Tongue (tissue), 2 donors: Measurements from ENCODE around the gene SLC9A5. TPM values are rescaled to one million over a fixed set of nuclear protein-coding genes. Genes with fewer than 3 reads are reported as not detected.

Experiments used
- DNase-seq: peaks from one replicate; pipeline ENCODE4 v3.0.0-alpha.2; 2015
- total RNA-seq: library from RNA; depleted of rRNA; stranded (reverse); fragments of >200 nt; gene quantifications from one replicate; pipeline ENCODE4 v1.2.3, GENCODE V29; 2014

The SLC9A5 gene
- total RNA-seq, 1 donor from 2014 or later: 0.10 TPM

DNA sequence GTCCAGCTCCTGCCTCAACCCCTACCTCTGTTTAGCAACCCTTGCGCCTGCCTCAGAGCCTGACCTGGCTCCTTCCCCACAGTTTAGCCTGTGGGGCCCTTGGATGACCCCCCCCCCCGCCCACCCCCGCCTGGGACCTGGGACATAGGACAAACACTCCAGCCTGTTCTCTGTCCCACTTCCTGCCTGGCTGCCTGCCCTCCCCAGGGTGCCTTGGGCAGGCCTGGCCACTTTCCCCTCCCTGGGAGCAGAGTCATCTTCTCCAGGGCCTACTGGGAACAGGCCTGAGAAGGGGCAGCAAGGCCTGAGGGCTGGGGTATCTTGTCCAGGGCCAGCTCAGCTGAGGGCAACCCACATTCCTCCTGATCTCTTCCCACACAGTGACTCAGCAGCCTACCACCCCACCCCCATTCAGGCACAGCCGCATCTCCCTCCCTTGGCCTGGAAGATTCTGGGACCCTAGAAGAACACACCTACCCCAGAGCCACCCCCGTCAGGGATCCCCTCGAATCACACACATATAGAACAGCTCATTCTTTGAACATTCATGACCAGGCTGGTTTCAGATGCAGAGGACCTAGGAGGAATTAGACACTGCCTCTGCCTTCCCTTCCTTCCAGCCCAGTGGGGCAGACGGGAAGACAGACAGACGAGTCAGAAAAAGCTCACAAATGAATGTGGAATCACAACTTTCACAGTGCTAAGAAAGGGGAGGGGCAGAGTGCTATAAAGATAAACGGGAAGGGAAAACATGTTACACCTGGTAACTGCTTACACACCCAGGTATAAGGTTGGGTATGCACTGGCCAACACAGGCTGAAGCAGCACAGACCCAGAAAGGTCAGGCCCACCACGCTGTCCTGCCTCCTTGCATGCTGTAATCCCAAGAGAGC is 7.5 kb upstream of the SLC9A5 start:
- no peak for DNase-seq

- no peak for DNase-seq
Measured at GRCh38 chr16:67242138-67242730, 6.5 kb upstream of the SLC9A5 start.

GRCh38 chr16:67243481-67243880 is 5.3 kb upstream of the SLC9A5 start:
- no peak for DNase-seq

- DNase-seq: peak; percentile 72
Measured at GRCh38 chr16:67244387-67245185, 4.2 kb upstream of the SLC9A5 start.

DNA sequence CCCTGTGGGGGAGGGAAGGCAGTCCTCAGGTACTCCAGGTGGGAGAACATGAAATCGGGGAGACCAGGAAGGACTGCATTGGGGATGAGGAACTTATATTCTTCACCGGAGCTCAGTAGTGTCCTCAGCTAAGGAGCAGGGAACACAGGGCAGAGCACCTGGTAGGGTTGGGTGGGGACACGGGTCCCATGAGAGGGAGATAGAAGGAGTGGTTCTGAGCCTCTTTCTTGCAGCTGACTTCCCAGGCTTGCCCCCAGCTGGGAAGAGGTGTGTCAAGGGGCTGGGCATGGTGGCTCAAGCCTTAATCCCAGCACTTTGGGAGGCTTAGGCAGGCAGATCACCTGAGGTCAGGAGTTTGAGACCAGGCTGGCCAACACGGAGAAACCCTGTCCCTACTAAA is 3.6 kb upstream of the SLC9A5 start:
- DNase-seq: peak; percentile 30

- no peak for DNase-seq
Measured at GRCh38 chr16:67245674-67246080, 3.1 kb upstream of the SLC9A5 start.

DNA sequence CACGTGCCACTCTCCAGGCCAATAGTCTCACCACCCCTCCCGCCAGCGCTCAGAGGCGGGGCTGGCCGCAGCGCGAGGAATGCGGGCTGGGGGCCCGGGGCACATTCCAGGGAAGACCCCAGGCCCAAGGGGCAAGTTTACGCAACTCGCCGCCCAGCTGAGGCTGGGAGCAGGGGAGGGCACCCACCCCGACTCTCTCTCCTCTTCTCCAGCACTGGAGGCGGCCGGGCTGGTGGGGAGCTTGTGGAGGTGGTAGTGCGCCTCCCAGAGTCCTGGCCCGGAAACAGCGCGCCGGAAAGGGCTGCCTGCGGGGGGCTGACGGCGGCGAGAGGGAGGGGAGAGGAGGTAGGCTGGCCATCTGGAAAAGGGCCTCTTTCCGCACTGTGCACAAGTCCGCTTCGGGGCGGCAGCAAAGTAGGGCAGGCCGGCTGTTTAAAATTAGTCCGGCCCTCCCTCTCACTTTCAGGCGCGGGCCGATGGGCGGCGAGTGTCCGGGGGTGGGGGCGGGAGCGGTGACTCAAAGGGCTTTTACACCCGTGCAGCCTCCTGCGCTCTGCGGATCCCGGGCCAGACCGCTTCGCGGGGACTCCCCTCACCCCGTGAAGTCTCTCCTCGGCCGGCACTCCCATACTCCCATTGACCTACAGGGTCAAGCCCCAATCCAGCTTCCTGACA is 2.6 kb upstream of the SLC9A5 start:
- peak; percentile 87 for DNase-seq

GRCh38 chr16:67246756-67247191 is 2.0 kb upstream of the SLC9A5 start:
- peak; percentile 35 for DNase-seq

- peak; percentile 97 for DNase-seq
Measured at GRCh38 chr16:67247192-67248072, 1.3 kb upstream of the SLC9A5 start, which contains the start of gene FHOD1. TSS of gene FHOD1 (minus strand) at chr16:67247481. CDS start at chr16:67247410, 71 bp downstream.

GRCh38 chr16:67248073-67248400 is 742 bp upstream of the SLC9A5 start:
- no peak for DNase-seq

- peak; percentile 13 for DNase-seq
Measured at GRCh38 chr16:67249178-67250044, 632 bp downstream of the SLC9A5 start.

DNA sequence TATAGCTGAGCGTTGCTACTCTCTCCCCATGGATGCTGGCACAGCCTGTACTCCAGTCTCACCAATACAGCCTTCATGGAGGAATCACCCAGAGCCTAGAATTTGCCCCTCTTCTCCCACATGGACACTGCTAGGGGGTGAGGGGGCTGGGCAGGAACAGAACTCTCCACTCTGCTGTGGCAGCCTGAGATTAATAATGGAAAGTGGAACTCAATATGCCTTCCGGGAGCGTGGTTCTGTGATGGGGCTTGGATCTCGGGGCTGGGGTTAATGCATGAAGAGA is 1.2 kb downstream of the SLC9A5 start:
- DNase-seq: no peak

GRCh38 chr16:67252609-67253497 is 4.1 kb downstream of the SLC9A5 start:
- DNase-seq: peak; percentile 38

DNA sequence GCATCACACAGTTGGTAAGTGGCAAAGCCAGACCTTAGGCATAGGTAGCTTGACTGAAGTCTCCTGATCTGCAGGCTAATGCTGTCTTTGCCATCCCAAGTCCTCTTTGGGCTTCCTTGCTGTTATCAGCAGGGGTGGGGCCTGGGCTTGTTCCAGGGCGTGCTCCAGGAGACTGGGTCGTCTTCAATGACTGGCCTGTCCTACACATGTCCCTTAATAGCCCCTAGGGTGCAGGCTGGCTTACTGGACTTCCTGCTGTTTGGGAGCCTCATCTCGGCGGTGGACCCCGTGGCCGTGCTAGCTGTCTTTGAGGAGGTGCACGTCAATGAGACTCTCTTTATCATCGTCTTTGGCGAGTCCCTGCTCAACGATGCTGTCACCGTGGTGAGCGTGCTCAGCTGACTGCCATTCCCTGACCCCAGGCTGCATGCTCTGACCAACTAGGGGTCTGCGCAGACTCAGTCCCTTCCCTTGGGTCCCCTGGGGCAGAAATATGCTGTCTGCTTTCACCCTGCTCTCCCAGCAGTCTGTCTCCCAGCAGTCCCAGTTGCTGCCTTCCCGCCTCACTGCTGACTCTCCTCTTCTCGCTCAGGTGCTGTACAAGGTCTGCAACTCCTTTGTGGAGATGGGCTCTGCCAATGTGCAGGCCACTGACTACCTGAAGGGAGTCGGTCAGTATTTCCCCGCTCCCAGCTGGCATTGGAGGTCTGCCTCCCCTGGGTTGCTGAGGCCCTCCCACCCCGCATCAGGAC is 6.2 kb downstream of the SLC9A5 start:
- no peak for DNase-seq

DNA sequence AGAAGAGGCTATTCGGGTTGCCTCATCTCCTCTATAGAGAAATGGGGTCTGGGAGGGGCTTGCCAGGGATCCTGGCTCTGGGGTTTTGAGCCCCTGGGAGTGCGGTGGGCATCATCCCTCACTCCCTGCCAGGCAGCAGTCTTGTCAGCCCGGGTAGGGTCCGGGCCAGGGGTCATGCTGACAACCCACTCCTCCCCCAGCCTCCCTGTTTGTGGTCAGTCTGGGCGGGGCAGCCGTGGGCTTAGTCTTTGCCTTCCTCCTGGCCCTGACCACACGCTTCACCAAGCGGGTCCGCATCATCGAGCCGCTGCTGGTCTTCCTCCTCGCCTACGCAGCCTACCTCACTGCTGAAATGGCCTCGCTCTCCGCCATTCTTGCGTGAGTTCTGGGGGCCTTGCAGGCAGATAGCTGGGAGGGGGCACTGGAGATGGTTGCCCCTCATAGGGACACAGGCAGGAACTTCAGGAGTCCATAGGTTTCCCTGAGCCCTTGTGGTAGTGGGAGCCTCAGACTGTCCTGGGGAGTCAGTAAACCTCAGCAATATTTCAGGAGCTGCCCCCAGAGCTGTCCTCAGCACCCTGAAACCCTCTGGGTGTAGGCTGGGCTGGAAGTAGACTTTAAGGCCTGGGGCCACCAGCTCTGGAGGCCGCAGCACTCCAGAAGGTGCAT is 6.9 kb downstream of the SLC9A5 start:
- DNase-seq: no peak

DNA sequence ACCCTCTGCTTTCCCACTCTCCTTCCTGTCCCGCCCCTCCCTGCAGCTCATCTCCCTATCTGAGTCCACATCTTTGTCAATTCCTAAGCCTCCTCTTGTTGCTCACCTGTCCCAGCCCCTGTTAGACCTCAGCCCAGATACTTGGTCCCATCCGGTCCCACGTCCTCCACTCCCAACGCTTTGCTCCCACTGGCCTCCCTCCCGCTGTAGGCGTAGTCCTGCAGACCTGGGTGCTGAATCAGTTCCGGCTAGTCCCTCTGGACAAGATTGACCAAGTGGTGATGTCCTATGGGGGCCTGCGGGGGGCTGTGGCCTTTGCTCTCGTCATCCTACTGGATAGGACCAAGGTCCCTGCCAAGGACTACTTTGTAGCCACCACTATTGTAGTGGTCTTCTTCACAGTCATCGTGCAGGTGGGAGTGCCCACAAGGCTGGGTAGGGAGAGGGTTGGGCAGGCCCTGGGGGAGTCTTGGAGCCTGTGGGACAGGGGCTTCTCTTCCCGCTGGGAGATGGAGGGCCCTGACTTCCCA is 8.0 kb downstream of the SLC9A5 start:
- DNase-seq: no peak

DNA sequence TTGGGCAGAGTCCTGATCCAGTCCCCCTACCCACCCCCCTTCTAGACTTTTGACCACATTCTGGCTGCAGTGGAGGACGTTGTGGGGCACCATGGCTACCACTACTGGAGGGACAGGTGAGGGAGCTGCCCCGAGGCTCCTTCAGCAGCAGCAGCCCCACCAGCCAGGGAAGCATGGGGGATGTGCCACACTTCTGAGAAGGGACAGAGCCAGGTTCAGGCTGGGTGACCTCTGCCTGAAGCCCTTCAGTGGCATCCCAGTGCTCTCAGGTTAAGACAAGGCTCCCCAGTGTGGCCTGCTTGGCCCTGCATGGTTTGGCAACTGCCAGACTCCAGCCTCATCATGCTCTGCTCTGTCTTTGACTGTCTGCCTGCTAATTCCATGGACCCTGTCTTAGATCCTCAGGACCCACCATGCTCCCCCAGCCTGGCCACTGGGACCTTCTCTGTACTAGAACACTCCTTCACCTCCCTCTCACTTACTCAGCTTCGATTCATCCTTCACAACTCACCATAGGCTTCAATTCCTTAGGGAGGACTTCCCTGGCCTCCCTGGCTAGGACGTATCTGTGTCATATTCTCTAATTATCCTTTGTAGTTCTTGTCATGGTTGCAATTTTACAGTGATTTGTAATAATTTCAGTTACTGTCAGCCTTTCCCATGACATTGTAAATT is 8.8 kb downstream of the SLC9A5 start:
- no peak for DNase-seq
